ENCODE results near the gene NUP62. TPM values are rescaled to one million over a fixed set of nuclear protein-coding genes. Genes with fewer than 3 reads are reported as not detected.

NUP62 gene
- total RNA-seq, 1 experiment from 2014 or later = 87.8 TPM

DNA sequence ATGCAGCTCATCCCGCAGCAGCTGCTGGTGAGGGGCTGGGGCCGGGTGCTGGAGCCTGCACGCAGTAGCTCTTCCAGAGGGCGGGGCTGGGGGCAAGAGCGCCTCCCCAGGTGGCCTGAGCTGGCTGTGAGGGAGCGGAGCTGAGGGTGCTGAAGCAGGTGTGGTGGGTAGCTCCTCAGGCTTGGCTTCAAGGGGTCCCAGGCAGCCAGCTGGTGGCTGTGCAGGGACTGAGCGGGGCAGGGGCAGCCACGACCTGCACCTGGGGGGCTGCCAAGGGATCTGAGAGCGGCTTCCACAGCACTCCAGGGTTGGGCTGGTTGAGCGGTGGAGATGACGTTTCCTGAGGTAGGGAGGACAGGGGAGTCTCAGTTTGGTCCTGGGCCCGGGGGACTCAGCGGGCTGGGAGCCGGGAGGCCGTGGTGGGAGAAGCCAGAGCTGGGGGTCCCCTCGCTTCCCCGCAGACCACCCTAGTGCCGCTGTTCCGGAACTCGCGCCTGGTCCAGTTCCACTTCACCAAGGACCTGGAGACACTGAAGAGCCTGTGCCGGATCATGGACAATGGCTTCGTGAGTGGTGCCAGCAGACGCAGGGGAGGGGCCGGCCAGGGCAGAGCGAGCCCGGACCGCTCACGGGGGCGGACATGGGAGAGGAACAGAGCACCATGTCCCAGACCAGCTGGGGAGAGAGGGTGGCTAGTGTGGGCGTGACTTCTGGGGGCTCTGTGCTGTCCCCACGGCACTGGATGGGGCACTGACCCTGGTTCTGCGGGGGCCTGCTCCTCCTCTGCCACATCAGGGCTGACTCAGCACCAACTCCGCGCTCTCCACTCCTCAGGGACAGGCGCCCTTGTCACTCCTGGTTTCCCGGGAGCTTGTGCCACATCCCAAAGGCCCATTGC lies 71.0 kb downstream of the NUP62 start:
- Histone ChIP-seq H3K27ac (no peak overlapping the region), H3K9me3 (replicated peaks) (no peaks in the 10 kb centered on the region), H3K4me1 (no peaks in the 10 kb centered on the region), H3K4me3 (no peak overlapping the region), H3K27me3 (no peaks in the 10 kb centered on the region), H3K36me3 (peaks cover 50% of the 10 kb centered on the region)
- DNase-seq = no peak

DNA sequence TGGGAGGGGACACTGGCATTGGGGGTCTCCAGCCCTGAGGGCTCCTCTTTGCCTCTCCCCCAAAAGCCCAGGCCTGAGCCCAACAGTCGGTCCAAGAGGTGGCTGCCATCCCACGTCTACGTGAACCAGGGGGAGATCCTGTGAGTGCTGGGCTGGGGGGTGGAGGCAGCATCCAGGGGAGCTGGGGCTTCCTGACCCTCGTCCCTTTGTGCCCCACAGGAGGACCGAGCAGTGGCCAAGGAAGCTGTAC lies 71.5 kb downstream of the NUP62 start:
- Histone ChIP-seq H3K4me3 (no peak overlapping the region), H3K36me3 (peaks cover 50% of the 10 kb centered on the region), H3K27me3 (no peaks in the 10 kb centered on the region), H3K9me3 (replicated peaks) (no peaks in the 10 kb centered on the region), H3K27ac (no peak overlapping the region), H3K4me1 (no peaks in the 10 kb centered on the region)
- no peak for DNase-seq

DNA sequence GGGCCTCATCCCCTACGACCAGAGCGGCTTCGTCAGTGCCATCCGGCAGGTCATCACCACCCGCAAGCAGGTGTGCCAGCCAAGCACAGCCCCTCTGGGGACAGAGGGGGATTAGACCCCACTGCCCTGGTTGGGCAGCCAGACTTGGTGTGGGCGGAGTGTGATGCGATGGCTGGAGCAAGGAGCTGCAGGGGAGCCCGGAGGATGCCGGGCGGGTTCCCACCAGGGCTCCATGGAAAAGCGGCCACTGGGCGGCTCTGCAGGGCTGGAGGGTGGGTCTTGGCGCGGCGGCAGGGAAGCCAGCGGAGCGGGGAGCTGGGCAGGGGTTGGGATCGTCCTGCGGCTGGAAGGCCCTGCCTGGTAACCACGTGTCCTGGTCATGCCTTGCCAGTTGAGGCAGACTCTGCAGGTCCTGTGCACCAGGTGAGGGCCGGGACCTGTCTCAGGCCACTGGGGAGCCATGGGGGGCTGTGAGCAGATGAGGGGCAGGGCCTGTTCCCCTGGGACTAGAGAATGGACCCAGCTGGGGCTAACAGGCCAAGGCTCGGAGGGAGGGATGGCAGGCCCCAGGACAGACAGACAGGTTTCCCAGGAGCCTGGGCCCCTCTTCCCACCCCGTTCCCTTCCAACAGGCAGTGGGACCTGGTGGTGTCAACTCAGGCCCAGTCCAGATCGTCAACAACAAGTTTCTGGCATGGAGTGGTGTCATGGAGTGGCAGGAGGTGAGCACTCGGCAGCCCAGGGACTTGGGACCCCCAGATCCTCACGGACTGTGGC lies 72.1 kb downstream of the NUP62 start:
- DNase-seq = no peak
- no peaks in the 10 kb centered on the region for H3K27me3 ChIP-seq
- no peaks in the 10 kb centered on the region; the same call in 1 of the 2 replicates for H3K4me1 ChIP-seq
- peaks cover 50% of the 10 kb centered on the region for H3K36me3 ChIP-seq
- H3K9me3 ChIP-seq (replicated peaks) = no peaks in the 10 kb centered on the region
- H3K4me3 ChIP-seq = no peak overlapping the region
- no peak overlapping the region for H3K27ac ChIP-seq

Other genes starting within 250 kb of the NUP62 start
- gene ADM5, start 239.9 kb downstream of the NUP62 start, total RNA-seq (2014; rRNA removed; shearing (Covaris generic)) = 5.5 and 7.7 TPM in 2 replicates
- 15.2 and 20.4 TPM in 2 replicates for gene CPT1C, start 238.4 kb downstream of the NUP62 start, total RNA-seq (2014; rRNA removed; shearing (Covaris generic))
- gene TSKS, start 166.2 kb downstream of the NUP62 start, total RNA-seq (2014; rRNA removed; shearing (Covaris generic)) = not detected in 2 replicates
- 66.5 and 68.8 TPM in 2 replicates for gene AP2A1, start 162.5 kb downstream of the NUP62 start, total RNA-seq (2014; rRNA removed; shearing (Covaris generic))
- 27.6 and 27.9 TPM in 2 replicates for gene FUZ, start 116.2 kb downstream of the NUP62 start, total RNA-seq (2014; rRNA removed; shearing (Covaris generic))
- 22.2 and 27.4 TPM in 2 replicates for gene MED25, start 111.2 kb downstream of the NUP62 start, total RNA-seq (2014; rRNA removed; shearing (Covaris generic))
- gene PTOV1, start 78.3 kb downstream of the NUP62 start, total RNA-seq (2014; rRNA removed; shearing (Covaris generic)) = 77.1 and 91.2 TPM in 2 replicates
- gene PNKP, start 61.9 kb downstream of the NUP62 start, total RNA-seq (2014; rRNA removed; shearing (Covaris generic)) = 24.2 and 40.6 TPM in 2 replicates
- 21.7 and 25.2 TPM in 2 replicates for gene AKT1S1, start 52.1 kb downstream of the NUP62 start, total RNA-seq (2014; rRNA removed; shearing (Covaris generic))
- 9.1 and 9.4 TPM in 2 replicates for gene TBC1D17, start 51.8 kb downstream of the NUP62 start, total RNA-seq (2014; rRNA removed; shearing (Covaris generic))
- not detected in 2 replicates for gene IL4I1, start 32.6 kb downstream of the NUP62 start, total RNA-seq (2014; rRNA removed; shearing (Covaris generic))
- gene ATF5, start 299 bp downstream of the NUP62 start, total RNA-seq (2014; rRNA removed; shearing (Covaris generic)) = 8.4 and 8.9 TPM in 2 replicates
- 2.7 and 4.5 TPM in 2 replicates for gene SIGLEC11, start 31.7 kb upstream of the NUP62 start, total RNA-seq (2014; rRNA removed; shearing (Covaris generic))
- gene VRK3, start 95.9 kb upstream of the NUP62 start, total RNA-seq (2014; rRNA removed; shearing (Covaris generic)) = 16.9 and 23.1 TPM in 2 replicates
- gene ZNF473, start 96.5 kb upstream of the NUP62 start, total RNA-seq (2014; rRNA removed; shearing (Covaris generic)) = 18.9 and 21.4 TPM in 2 replicates
- 0.24 TPM in 1 of 2 replicates, not detected in the other for gene IZUMO2, start 233.8 kb upstream of the NUP62 start, total RNA-seq (2014; rRNA removed; shearing (Covaris generic))